Right kidney (tissue), 9 donors: Measurements from ENCODE around the gene MMP7.
A peak's percentile ranks its signal among the peaks of the same experiment; 100 is the strongest.

Experiments
- DNase-seq: peaks from one replicate; pipeline ENCODE4 v3.0.0-alpha.2; 2016
- long read RNA-seq, 8 donors: transcript quantifications; one replicate each; lab custom pipeline, GENCODE V29; 2026

MMP7 gene, protein sequence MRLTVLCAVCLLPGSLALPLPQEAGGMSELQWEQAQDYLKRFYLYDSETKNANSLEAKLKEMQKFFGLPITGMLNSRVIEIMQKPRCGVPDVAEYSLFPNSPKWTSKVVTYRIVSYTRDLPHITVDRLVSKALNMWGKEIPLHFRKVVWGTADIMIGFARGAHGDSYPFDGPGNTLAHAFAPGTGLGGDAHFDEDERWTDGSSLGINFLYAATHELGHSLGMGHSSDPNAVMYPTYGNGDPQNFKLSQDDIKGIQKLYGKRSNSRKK
- long read RNA-seq, donor 1, transcript MMP7-201 (6 exons, 1,125 nt) = major isoform, 15 of 20 reads
- long read RNA-seq, donor 1, partial matches to known transcripts = 5 of 20 reads
- long read RNA-seq, donor 1, other reads (novel, unspliced or antisense) = 0 of 20 reads
- long read RNA-seq, donor 2, transcript MMP7-201 (6 exons, 1,125 nt) = major isoform, 6 of 6 reads
- long read RNA-seq, donor 2, partial matches to known transcripts = 0 of 6 reads
- long read RNA-seq, donor 2, other reads (novel, unspliced or antisense) = 0 of 6 reads
- long read RNA-seq, donor 3, transcript MMP7-201 (6 exons, 1,125 nt) = major isoform, 9 of 9 reads
- long read RNA-seq, donor 3, partial matches to known transcripts = 0 of 9 reads
- long read RNA-seq, donor 3, other reads (novel, unspliced or antisense) = 0 of 9 reads
- long read RNA-seq, donor 4, transcript MMP7-201 (6 exons, 1,125 nt) = major isoform, 8 of 8 reads
- long read RNA-seq, donor 4, partial matches to known transcripts = 0 of 8 reads
- long read RNA-seq, donor 4, other reads (novel, unspliced or antisense) = 0 of 8 reads
- long read RNA-seq, donor 5, transcript MMP7-201 (6 exons, 1,125 nt) = major isoform, 14 of 14 reads
- long read RNA-seq, donor 5, partial matches to known transcripts = 0 of 14 reads
- long read RNA-seq, donor 5, other reads (novel, unspliced or antisense) = 0 of 14 reads
- long read RNA-seq, donor 6, transcript MMP7-201 (6 exons, 1,125 nt) = major isoform, 8 of 8 reads
- long read RNA-seq, donor 6, partial matches to known transcripts = 0 of 8 reads
- long read RNA-seq, donor 6, other reads (novel, unspliced or antisense) = 0 of 8 reads
- long read RNA-seq, donor 7, transcript MMP7-201 (6 exons, 1,125 nt) = major isoform, 10 of 11 reads
- long read RNA-seq, donor 7, partial matches to known transcripts = 0 of 11 reads
- long read RNA-seq, donor 7, other reads (novel, unspliced or antisense) = 0 of 11 reads
- long read RNA-seq, donor 8, transcript MMP7-201 (6 exons, 1,125 nt) = major isoform, 10 of 10 reads
- long read RNA-seq, donor 8, partial matches to known transcripts = 0 of 10 reads
- long read RNA-seq, donor 8, other reads (novel, unspliced or antisense) = 0 of 10 reads

DNA sequence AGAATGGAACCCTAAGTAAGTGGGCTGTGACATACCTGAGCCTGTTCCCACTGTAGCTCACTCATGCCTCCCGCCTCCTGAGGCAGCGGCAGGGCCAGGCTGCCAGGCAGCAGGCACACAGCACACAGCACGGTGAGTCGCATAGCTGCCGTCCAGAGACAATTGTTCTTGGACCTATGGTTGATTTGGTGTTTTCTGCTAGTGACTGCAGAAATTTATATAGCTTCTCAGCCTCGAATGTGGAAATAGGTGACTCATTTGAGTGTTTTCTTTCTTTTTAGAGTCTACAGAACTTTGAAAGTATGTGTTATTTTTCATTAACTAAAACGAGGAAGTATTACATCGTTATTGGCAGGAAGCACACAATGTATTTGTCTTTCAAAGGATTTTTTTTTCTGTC is at the start of gene MMP7:
TSS of gene MMP7 (minus strand) at position 190 of the 400 bp plus-strand sequence. CDS start at position 143, 47 bp downstream.
- DNase-seq = peak; percentile 16

DNA sequence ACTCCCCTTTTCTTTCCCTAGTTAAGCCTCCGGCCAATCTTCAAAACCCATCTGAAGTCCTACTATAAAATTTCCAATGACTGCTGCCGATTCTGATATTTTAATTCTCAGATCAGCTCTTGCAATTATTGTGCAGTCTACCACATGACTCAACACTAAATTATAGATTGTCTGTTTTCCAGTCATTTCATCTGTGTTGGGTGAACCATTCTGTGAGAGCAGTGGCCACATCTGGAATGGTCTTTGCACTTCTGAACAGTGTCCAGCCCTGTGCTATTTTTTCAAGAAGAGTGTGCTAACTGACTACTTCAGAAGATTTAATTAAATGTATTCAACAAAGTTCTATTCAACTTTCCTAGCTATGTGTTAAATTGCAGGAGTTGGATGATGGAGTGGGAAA is 47.2 kb upstream of the MMP7 start:
- DNase-seq = no peak

DNA sequence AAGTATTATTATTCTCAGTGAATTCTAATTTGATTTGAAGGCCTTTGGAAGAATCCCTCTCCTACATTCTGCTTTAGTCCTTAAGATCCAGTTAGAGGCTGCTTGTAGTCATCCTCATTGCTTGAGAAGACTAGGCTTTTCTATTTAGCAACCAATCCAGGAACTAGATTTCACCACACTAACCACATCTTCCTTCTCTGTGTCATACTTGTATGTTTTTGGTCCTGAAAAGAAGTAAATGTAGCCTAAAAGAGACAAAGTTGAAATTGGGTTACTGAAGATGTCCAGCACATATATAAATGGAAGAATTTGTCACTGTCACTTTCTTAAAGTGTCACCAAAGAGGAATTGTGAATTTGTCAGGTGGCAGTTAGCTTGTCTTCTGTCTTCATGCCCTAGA is 46.6 kb upstream of the MMP7 start:
- DNase-seq = no peak

DNA sequence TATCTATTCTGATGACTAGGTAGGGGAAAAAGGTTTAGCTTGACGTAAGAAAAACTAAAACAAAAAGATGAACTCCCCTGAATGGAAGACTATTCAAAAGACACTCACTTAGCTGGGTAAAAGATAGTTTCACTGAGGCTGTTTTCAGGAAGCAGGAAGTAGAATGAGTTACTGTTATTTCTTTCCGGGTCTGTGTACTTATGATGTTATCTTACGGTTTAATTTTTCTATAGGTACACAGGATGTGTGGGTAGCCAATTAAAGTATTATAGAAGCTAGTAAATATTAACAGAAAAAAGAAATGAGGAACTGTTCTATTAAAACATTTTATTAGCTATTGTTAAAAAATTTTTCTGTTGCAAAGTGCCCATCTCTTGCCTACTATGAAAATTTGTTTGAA is 45.8 kb upstream of the MMP7 start:
- no peak for DNase-seq

DNA sequence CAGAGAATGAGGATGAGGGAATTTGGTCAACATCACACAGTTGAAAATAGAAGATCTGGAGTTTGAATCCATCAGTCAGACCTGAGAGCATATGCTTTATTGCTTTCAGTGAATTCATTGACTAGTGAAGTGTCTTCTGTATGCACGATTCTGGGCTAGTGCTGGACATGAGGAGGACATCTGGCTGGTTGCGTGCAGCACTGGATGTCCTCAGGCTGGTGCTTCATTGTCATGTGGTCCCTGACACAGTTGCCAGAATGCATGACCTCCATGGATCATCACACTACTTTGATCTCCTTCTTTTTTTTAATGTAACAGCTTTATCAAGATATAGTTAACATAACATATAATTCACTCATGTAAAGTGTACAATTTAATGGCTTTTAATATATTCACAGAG is 44.5 kb upstream of the MMP7 start:
- no peak for DNase-seq

DNA sequence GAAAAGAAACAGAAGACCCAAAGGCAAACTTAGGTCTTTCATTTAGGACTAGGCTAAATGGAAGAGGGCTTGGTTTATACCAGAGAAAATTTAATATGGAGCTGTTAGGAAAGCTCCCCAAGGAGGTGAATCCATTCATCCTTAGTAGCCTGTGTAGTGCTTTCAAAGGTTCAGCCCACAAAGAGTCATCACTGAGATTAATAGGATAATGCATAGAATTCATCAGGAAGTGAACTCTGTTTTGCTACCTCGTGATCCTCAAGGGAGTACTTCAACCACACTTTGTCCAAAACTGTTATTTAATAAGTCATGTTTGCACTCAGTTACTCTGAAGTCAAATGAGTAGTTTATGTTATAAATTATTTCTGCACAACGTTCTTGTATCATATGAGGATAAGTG is 43.3 kb upstream of the MMP7 start:
- DNase-seq = no peak

DNA sequence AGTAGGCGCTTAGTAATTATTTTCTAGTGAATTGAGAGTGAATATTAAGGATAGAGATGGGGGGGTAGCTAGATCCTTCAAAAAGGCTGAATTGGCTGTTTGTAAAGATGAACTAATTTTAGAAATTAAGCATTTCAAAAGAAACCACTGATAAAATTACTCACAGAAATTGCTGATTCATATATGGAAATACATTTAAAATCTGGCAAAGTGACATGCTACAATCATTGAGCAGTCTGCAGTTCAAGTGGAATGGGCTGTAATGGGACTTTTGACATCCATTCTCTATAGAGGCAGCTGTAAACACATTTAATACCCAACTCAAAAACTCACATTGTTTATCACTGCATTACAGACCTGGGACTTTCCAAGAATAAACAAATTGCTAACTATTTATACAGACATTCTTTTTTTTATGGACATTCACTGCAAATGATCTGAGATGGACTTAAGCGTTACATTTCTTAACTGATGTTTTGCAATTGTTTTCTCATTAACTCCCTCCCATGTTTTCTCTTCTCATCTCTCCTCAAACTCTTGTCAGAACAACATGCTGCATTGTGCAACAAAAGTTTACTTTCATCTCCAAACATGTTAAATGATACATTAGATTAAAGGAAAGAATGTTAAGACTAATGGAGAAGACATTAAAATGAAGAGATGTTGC is 42.1 kb upstream of the MMP7 start:
- no peak for DNase-seq

DNA sequence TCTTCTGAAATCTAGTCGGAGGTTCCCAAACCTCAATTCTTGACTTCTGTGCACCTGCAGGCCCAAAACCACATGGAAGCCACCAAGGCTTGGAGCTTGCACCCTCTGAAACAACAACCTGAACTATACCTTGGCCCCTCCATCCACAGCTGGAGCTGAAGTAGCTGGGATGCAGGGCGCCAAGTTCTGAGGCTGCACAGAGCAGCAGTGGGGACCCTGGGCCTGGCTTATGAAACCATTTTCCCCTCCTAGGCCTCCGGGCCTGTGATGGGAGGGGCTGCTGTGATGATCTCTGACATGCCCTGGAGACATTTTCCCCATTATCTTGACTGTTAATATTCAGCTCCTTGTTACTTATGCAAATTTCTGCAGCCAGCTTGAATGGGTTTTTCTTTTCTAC is 38.3 kb upstream of the MMP7 start:
- no peak for DNase-seq

DNA sequence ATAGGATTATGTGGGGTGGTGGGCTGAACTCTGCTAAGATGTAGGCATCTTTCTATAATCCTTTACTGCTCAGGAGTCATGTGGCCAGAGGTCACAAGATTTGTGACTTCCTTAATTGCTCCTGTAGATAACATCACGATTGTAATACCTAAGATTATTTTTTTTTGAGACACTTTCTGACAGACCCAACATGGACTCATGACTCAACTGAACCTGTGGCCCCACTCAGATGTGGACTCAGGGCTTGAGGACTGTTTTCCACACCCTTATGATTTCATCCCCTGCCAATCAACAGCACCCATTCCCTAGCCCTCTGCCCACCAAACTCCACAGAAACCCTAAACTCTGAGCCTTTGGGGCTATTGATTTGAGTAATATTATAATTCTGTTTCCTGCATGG is 35.6 kb upstream of the MMP7 start:
- no peak for DNase-seq

DNA sequence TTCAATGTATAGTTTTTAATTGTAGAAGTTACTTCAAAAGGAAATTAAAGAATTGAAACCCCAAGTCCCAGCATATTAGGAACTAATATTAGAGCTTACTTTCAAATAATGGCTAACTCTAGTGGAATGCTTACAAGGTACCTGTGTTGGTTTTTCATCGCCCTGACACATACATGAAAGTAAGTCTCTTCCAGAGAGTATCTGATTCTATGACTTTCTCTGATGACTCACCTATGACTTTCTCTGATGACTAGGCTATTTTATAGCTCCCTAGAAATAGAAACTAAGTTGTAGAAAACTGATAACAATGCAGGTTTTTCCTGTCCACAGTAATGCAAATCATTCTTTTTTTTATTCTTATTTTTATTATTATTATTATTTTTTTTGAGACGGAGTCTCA is 33.6 kb upstream of the MMP7 start:
- DNase-seq = no peak

DNA sequence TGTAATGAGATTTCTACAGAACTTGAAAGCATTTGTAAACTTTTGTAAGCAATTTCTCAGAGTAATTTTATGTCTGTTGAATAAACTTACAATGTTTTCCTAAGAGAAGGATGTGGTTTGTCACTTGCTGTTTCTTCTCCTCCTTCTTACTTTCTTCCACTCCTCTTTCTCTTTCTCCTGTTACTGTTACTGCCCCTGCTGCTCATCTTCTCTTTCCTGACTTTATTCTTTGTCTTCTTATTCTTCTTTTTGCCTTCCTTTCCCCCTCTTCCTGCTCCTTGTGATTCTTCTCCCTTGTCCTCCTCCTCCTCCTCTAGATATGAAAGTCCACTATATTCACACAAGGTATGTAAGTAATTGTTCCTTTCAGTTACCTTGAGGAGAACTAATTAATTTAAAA is 31.1 kb upstream of the MMP7 start:
- DNase-seq = no peak

DNA sequence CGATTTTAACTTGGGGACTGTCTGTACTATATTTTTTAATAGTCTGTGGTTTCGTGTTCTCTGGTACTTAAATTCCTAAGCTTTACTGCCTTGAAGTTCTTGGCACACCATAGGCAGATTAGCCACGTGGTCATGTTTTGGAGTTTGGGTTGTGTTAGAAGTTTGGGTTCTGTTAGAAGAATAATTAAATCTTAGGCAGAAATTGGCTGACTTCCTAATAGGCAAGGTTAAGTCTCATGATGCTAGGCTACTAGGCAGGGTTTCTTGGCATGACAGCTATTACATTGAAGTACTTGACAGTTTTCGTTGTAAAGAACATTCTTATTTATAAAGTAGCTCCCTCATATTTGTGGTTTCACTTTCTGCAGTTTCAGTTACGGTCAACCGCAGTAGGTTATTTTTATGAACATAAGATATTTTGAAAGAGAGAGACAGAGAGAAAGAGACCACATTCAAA is 30.0 kb upstream of the MMP7 start:
- no peak for DNase-seq

DNA sequence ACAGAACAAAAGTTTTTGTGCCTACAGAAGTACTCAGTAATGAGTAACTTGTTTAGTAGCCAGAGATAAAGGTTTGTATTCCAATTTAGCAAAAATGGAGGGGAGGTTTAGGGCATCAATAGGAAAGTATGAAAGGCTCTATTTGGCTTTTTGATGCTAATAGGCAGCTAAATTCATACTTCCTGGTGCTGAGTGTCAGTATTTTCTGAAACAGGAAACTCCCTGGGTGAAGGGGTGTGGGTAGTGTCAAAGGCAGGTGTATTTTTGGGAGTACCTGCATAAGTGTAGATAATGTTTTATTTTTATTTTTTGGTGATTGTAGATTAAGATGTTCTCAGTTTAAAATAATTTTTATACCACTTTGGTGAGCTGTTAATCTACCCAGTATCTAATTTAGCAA is 29.3 kb upstream of the MMP7 start:
- no peak for DNase-seq

DNA sequence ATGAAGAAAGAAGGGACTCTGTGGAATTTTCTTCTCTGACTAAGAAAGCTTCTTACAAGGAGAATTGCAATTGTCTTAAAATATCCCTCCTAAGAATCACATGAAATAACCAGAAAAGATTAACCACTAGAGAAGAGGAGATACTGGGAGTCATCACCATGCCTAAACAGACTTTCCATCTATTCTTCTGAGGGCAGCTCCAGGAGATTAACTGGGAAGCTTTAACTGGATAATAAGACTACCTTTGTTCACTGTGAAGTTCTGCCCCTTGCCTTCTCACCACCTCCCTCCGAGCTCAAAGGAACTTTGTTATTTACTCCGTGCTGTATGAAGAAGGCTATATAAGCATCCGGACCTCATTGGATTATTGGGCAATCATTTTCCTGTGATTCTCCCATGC is 24.5 kb upstream of the MMP7 start:
- no peak for DNase-seq

DNA sequence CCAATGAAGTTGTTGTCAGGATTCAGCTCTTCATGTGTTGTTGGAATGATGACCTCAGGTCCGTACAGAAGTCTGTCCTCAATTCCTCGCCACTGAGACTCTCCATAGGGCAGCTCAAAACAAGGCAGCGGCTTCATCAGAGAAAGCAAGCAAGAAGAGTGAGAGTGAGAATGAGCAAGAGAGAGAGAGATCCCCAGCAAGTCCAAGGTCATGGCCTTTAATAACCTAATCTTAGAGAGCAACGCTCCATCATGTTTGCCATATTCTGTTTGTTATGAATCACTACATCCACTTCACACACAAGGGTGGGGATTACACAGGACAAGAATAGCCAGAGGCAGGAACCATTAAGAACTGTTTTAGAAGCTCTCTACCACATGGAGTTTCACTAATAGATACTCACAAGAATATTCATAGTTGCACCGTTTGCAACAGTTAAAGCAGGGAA is 23.3 kb upstream of the MMP7 start:
- DNase-seq = no peak

DNA sequence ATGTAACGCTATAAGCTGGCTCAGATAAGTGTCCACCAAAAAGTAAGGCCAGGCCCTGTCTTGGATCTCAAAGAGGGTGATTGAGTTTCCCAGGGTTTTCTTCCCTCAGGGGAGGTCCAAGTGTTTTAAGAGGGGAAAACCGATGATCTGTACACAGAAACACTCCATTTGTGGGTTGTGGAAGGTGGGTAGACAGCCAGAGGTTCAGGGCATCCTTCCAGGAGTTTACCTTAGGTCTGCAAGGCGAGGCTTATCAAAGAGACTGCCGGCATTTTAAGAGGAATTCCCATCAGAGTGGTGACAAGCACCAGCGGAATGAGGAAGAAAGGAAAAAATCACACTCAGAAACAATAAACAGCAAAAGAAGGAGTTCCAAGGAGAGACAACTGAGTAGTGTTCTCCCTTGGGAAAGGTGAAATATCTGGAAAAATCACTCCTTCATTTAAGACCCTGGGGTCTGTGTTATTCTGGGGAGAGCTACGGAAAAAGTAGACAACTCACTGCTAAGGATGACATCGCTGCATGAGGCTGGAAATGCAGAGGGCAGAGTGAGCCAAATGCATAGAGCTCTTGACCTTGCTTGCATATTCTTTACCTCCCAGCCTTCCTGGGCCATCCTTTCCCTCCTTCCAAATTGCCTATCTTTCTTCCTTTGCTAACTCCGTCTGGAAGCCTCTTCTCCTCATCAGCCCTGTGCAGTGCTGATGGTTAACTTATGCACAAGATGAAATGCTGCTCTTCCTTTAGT is 22.1 kb upstream of the MMP7 start:
- DNase-seq = no peak

DNA sequence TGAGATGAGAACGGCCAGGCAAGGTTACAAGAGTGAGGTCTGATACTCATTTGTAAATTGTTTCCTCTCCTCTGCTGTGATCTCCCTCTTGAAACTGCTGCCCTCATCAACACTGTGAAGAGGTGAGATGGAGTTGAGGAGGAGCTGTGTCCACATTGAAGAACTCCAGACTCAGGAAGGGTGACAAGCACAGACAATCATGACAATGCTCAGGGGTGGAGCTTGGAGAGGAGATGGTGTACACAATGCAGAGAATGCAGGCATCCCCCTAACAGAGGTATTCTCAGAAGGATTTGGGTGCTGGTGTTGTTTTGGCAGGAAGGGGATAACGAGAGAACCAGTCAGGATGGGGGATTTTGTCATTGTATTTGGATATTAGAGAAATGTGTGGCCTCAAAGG is 21.5 kb upstream of the MMP7 start:
- DNase-seq = no peak

DNA sequence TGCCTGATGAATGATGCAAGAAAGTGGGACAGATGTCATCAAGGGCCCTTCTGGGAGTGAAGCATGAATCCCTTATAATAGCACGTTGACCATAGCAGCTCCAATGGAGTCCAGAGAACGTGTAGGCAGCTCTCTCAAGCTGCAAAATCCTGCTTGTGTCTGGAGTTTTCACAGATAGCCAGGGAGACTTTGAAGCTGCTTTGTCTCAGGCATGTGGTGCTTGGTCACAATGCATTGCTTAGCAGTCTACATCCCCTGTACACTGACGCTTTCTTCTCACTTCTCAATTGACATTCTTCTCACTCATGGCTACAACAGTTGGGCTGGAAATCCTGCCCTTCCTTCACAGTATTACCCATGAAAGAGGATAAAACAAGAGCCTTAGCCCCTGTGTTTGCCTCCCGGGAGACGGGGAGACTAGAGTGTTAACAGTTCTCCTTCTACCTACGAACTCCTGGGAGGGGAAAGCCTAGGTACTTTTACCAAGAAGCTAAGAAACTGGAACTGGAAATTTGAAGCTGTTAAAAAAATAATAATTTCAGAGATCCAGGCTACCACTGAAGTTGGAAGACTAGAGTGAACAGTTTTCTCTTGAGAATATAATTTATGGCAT is 20.7 kb upstream of the MMP7 start:
- DNase-seq = no peak

DNA sequence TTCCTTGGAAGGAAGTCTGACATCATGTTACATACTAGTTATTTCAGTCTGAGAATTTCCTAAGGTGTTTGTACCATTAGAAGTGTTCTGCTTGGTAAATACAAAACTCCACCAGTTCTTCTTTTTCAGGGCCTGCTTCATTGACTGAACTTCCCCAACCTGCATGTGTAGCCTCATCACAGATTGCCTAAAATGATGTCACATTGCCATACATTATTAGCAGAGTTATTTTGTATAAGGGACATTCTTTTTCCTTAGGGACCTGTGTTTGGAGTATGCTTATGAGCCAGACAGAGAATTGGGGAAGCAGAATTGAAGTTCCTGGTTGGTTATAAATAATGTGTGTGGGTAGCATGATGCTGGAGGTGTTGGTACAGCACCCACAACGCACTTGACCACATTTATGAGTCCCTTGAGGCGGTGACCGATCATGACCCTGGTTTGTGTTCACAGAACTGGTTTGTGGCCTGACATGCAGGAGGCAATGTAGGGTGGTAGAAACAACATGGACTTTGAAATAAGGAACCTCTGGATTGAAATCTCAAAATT is 16.4 kb upstream of the MMP7 start:
- no peak for DNase-seq

DNA sequence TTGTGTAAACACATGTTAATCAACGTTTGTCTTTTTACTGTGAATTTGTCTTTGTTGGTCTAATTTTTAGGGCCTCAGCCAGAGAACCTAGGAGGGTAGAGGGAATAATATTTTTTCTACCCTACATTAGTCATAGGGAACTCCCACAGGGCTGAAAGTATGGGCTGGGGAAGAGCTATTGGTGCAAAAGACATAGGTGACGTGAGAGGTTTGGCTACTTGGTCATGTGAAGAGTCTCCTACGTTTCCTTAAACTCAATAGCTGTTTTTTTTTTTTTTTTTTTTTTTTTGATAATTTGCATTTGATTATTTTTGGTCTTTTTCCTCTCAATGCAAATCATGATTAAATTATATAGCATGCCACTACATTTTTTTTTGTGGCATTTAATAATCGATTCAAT is 15.9 kb upstream of the MMP7 start:
- DNase-seq = no peak
